NCI-H2107 treated with DMSO at 0.1 percent for 48 hours (cell line): ENCODE measurements around the gene C16orf86.
"Not testable (repeated sequence)": the region's sequence is repeated elsewhere in the genome, so short reads cannot be mapped to it uniquely, and the experiment has no call there.

ENCODE experiments used
- DNase-seq: peaks from one replicate; lab custom pipeline; 2025; ENCODE audit not compliant: unreplicated experiment; lab: John Stamatoyannopoulos, UW

Gene C16orf86

GRCh38 chr16:67685388-67686112, 18.9 kb downstream of the C16orf86 start:
- DNase-seq: no peak

GRCh38 chr16:67693517-67694285, 27.1 kb downstream of the C16orf86 start:
- DNase-seq: not testable (repeated sequence)

- DNase-seq: no peak
Measured at GRCh38 chr16:67694611-67695010, 28.0 kb downstream of the C16orf86 start.

- no peak for DNase-seq
Measured at GRCh38 chr16:67697422-67698185, 31.0 kb downstream of the C16orf86 start.

GRCh38 chr16:67699265-67699664, 32.7 kb downstream of the C16orf86 start:
- no peak for DNase-seq

GRCh38 chr16:67701420-67701819, 34.8 kb downstream of the C16orf86 start:
- no peak for DNase-seq

- no peak for DNase-seq
Measured at GRCh38 chr16:67702130-67702529, 35.5 kb downstream of the C16orf86 start.

GRCh38 chr16:67703626-67704025, 37.0 kb downstream of the C16orf86 start:
- DNase-seq: no peak

- no peak for DNase-seq
Measured at GRCh38 chr16:67704110-67704509, 37.5 kb downstream of the C16orf86 start.

- no peak for DNase-seq
Measured at GRCh38 chr16:67707210-67707609, 40.6 kb downstream of the C16orf86 start.

- DNase-seq: no peak
Measured at GRCh38 chr16:67707790-67708189, 41.2 kb downstream of the C16orf86 start.

GRCh38 chr16:67708368-67708771, 41.8 kb downstream of the C16orf86 start:
- DNase-seq: no peak

- DNase-seq: no peak
Measured at GRCh38 chr16:67709050-67709449, 42.4 kb downstream of the C16orf86 start.

GRCh38 chr16:67710607-67711006, 44.0 kb downstream of the C16orf86 start:
- DNase-seq: no peak

- DNase-seq: no peak
Measured at GRCh38 chr16:67713647-67714273, 47.1 kb downstream of the C16orf86 start.

GRCh38 chr16:67714522-67714921, 47.9 kb downstream of the C16orf86 start:
- DNase-seq: no peak

- DNase-seq: no peak
Measured at GRCh38 chr16:67716097-67716496, 49.5 kb downstream of the C16orf86 start.
